HEK293 (cell line): ENCODE measurements around the gene TTC9.

ENCODE experiments used
- OSR2 ChIP-seq: fragments of 450-650 bp; formaldehyde crosslinking; IDR thresholded peaks from 2 replicates; pipeline ENCODE4 v1.5.1; 2016; ENCODE audit warnings: missing biosample characterization, missing genetic modification characterization
- OVOL3 ChIP-seq: fragments of 450-650 bp; formaldehyde crosslinking; IDR thresholded peaks from 2 replicates; pipeline ENCODE4 v1.5.1; 2016; ENCODE audit warnings: missing biosample characterization, missing genetic modification characterization
- PRDM1 ChIP-seq: fragments of 450-650 bp; formaldehyde crosslinking; IDR thresholded peaks from 2 replicates; pipeline ENCODE4; 2016; ENCODE audit warnings: missing biosample characterization, missing genetic modification characterization
- ZNF140 ChIP-seq: fragments of 450-650 bp; formaldehyde crosslinking; IDR thresholded peaks from 2 replicates; pipeline ENCODE4 v1.5.1; 2016; ENCODE audit warnings: missing biosample characterization, missing genetic modification characterization
- ZNF341 ChIP-seq: fragments of 450-650 bp; formaldehyde crosslinking; IDR thresholded peaks from 2 replicates; pipeline ENCODE4; 2016; ENCODE audit warnings: low read depth, missing biosample characterization, missing genetic modification characterization
- ZNF416 ChIP-seq: fragments of 450-650 bp; formaldehyde crosslinking; IDR thresholded peaks from 2 replicates; pipeline ENCODE4 v1.5.1; 2016; ENCODE audit warnings: missing biosample characterization, missing genetic modification characterization
- ZNF830 ChIP-seq: fragments of 450-650 bp; IDR thresholded peaks from 2 replicates; pipeline ENCODE4 v1.5.0; 2018; ENCODE audit warnings: missing biosample characterization, missing genetic modification characterization, low read depth, mild to moderate bottlenecking, moderate library complexity
- TF ChIP-seq, protein P1 (sequence below): fragments of 450-650 bp; formaldehyde crosslinking; IDR thresholded peaks from 2 replicates; pipeline ENCODE4 v1.5.1; 2016; ENCODE audit warnings: missing biosample characterization, missing genetic modification characterization
- TF ChIP-seq, protein P2 (sequence below): fragments of 450-650 bp; formaldehyde crosslinking; IDR thresholded peaks from 2 replicates; pipeline ENCODE4 v1.5.1; 2016; ENCODE audit warnings: missing biosample characterization, missing genetic modification characterization
- TF ChIP-seq, protein P3 (sequence below): fragments of 450-650 bp; formaldehyde crosslinking; IDR thresholded peaks from 2 replicates; pipeline ENCODE4 v1.5.1; 2016; ENCODE audit warnings: missing biosample characterization, missing genetic modification characterization
- TF ChIP-seq, protein P4 (sequence below): fragments of 450-650 bp; formaldehyde crosslinking; IDR thresholded peaks from 2 replicates; pipeline ENCODE4 v1.5.1; 2017; ENCODE audit warnings: missing biosample characterization, missing genetic modification characterization
- TF ChIP-seq, protein P5 (sequence below): fragments of 450-650 bp; formaldehyde crosslinking; IDR thresholded peaks from 2 replicates; pipeline ENCODE4 v1.5.1; 2016; ENCODE audit warnings: missing biosample characterization, missing genetic modification characterization, borderline replicate concordance

DNA sequence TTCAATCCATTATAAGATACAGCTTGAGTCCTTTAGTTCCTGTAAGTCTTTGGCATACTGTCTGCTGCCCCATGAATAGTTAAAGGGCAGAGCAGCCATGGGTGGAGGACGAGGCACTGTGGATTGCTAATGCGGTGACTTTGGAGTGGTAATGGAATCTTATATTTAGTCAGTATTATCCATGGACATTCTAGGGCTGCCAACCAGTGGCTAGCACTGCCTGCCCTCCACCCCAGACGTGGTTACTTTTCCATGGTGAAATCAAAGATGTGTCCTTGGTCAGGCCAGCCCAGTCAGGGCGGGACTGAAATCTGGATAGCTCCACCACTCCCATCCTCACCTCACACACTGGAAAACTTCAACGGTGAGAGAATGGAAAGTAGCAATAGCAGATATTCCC lies 2.3 kb downstream of the TTC9 start:
- TF ChIP-seq, protein P1, sequence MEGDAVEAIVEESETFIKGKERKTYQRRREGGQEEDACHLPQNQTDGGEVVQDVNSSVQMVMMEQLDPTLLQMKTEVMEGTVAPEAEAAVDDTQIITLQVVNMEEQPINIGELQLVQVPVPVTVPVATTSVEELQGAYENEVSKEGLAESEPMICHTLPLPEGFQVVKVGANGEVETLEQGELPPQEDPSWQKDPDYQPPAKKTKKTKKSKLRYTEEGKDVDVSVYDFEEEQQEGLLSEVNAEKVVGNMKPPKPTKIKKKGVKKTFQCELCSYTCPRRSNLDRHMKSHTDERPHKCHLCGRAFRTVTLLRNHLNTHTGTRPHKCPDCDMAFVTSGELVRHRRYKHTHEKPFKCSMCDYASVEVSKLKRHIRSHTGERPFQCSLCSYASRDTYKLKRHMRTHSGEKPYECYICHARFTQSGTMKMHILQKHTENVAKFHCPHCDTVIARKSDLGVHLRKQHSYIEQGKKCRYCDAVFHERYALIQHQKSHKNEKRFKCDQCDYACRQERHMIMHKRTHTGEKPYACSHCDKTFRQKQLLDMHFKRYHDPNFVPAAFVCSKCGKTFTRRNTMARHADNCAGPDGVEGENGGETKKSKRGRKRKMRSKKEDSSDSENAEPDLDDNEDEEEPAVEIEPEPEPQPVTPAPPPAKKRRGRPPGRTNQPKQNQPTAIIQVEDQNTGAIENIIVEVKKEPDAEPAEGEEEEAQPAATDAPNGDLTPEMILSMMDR, result no peak
- TF ChIP-seq ZNF341 (tag by site-specific recombination) (no peak), OSR2 (tag by site-specific recombination) (no peak), ZNF830 (tag by site-specific recombination) (no peak), ZNF416 (no peak), ZNF140 (tag by site-specific recombination) (no peak), PRDM1 (tag by site-specific recombination) (no peak), OVOL3 (tag by site-specific recombination) (no peak)
- TF ChIP-seq, protein P2, sequence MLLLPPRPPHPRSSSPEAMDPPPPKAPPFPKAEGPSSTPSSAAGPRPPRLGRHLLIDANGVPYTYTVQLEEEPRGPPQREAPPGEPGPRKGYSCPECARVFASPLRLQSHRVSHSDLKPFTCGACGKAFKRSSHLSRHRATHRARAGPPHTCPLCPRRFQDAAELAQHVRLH (tag by site-specific recombination), result no peak
- TF ChIP-seq, protein P3, sequence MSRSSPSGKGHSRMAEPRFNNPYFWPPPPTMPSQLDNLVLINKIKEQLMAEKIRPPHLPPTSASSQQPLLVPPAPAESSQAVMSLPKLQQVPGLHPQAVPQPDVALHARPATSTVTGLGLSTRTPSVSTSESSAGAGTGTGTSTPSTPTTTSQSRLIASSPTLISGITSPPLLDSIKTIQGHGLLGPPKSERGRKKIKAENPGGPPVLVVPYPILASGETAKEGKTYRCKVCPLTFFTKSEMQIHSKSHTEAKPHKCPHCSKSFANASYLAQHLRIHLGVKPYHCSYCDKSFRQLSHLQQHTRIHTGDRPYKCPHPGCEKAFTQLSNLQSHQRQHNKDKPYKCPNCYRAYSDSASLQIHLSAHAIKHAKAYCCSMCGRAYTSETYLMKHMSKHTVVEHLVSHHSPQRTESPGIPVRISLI (tag by site-specific recombination), result no peak
- TF ChIP-seq, protein P4, sequence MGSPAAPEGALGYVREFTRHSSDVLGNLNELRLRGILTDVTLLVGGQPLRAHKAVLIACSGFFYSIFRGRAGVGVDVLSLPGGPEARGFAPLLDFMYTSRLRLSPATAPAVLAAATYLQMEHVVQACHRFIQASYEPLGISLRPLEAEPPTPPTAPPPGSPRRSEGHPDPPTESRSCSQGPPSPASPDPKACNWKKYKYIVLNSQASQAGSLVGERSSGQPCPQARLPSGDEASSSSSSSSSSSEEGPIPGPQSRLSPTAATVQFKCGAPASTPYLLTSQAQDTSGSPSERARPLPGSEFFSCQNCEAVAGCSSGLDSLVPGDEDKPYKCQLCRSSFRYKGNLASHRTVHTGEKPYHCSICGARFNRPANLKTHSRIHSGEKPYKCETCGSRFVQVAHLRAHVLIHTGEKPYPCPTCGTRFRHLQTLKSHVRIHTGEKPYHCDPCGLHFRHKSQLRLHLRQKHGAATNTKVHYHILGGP (tag by site-specific recombination), result no peak
- TF ChIP-seq, protein P5, sequence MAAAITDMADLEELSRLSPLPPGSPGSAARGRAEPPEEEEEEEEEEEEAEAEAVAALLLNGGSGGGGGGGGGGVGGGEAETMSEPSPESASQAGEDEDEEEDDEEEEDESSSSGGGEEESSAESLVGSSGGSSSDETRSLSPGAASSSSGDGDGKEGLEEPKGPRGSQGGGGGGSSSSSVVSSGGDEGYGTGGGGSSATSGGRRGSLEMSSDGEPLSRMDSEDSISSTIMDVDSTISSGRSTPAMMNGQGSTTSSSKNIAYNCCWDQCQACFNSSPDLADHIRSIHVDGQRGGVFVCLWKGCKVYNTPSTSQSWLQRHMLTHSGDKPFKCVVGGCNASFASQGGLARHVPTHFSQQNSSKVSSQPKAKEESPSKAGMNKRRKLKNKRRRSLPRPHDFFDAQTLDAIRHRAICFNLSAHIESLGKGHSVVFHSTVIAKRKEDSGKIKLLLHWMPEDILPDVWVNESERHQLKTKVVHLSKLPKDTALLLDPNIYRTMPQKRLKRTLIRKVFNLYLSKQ (tag by site-specific recombination), result no peak
